GM18520 (cell line): ENCODE data around the gene PLA2G4A.
A peak's percentile ranks its signal among the peaks of the same experiment; 100 is the strongest.

Experiments
- ATAC-seq: cut with Tn5 transposase; IDR thresholded peaks from one replicate; pipeline ENCODE4 v1.9.1; 2021; ENCODE audit not compliant: unreplicated experiment

The PLA2G4A gene

GRCh38 chr1:186828611-186829454 is at the start of gene PLA2G4A:
Gene PLA2G4A, plus strand, starts transcription at chr1:186828949. Its CDS starts 25,406 bp downstream, at chr1:186854355.
- peak; percentile 50 for ATAC-seq

GRCh38 chr1:186780076-186780475 is 48.7 kb upstream of the PLA2G4A start:
- ATAC-seq: no peak

GRCh38 chr1:186781730-186782129 is 47.0 kb upstream of the PLA2G4A start:
- no peak for ATAC-seq

GRCh38 chr1:186782791-186783190 is 46.0 kb upstream of the PLA2G4A start:
- no peak for ATAC-seq

- no peak for ATAC-seq
These were observed 45.6 kb upstream of the PLA2G4A start for GRCh38 chr1:186783193-186783592.

- no peak for ATAC-seq
These were observed 43.2 kb upstream of the PLA2G4A start for GRCh38 chr1:186785503-186785902.

GRCh38 chr1:186790101-186790500 is 38.6 kb upstream of the PLA2G4A start:
- ATAC-seq: no peak

- no peak for ATAC-seq
These were observed 35.7 kb upstream of the PLA2G4A start for GRCh38 chr1:186792870-186793581.

- ATAC-seq: no peak
These were observed 35.2 kb upstream of the PLA2G4A start for GRCh38 chr1:186793582-186793927.

- ATAC-seq: no peak
These were observed 29.6 kb upstream of the PLA2G4A start for GRCh38 chr1:186798960-186799688.

- peak; percentile 88 for ATAC-seq
These were observed 29.1 kb upstream of the PLA2G4A start for GRCh38 chr1:186799689-186800054.

- no peak for ATAC-seq
These were observed 26.4 kb upstream of the PLA2G4A start for GRCh38 chr1:186802388-186802787.

GRCh38 chr1:186804679-186805078 is 24.1 kb upstream of the PLA2G4A start:
- ATAC-seq: no peak

- no peak for ATAC-seq
These were observed 22.3 kb upstream of the PLA2G4A start for GRCh38 chr1:186806477-186806876.

- no peak for ATAC-seq
These were observed 21.6 kb upstream of the PLA2G4A start for GRCh38 chr1:186807163-186807562.

GRCh38 chr1:186811892-186812291 is 16.9 kb upstream of the PLA2G4A start:
- no peak for ATAC-seq

GRCh38 chr1:186812570-186812969 is 16.2 kb upstream of the PLA2G4A start:
- no peak for ATAC-seq

- ATAC-seq: no peak
These were observed 15.3 kb upstream of the PLA2G4A start for GRCh38 chr1:186813420-186813819.

- ATAC-seq: peak; percentile 62
These were observed 9.6 kb upstream of the PLA2G4A start for GRCh38 chr1:186819126-186819525.

GRCh38 chr1:186819563-186819962 is 9.2 kb upstream of the PLA2G4A start:
- ATAC-seq: no peak

- no peak for ATAC-seq
These were observed 1.2 kb downstream of the PLA2G4A start for GRCh38 chr1:186829686-186830587.
